GM21737 (cell line): ENCODE results near the gene COL6A1.

Experiments
- ATAC-seq: cut with Tn5 transposase; IDR thresholded peaks from one replicate; pipeline ENCODE4 v1.9.1; 2021; ENCODE audit warnings: mild to moderate bottlenecking, moderate library complexity; ENCODE audit not compliant: unreplicated experiment

Gene COL6A1

DNA sequence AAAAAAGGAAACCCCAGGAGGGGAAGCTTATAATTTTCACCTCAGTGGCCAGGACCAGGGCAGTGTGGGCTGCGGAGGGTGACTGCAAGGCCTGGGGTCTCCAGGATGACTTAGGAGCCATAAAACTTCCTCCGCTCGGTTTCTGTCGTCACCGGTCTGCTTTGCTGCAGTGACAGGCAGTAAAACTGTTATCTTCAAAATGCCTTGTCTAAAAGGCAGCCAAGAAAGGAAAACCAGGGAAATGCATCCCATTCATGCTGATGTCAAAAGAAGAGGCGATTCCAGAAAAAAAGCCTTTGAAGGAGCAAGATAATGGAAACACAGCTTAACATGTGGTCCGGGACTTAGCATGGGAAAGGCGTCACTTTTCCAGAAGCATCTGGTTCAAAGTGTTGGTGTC is 42.0 kb downstream of the COL6A1 start:
- ATAC-seq, result no peak

DNA sequence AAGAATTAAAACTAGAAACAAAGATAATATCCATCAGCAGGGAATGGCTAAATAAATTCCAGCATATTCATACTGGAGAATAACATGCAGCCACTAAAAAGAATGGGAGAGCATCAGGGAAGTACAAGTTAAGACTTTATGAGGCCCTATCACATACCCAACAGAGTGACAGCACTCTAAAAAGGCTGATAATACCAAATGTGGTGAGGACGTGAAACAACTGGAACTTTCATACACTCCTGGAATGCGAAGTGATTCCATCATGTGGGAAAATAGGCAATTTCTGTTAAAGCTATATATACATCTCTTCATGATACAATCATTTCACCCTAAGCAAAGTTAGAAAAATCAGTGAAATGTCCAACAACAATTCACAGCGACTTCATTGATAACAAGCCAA is 42.6 kb downstream of the COL6A1 start:
- no peak for ATAC-seq

DNA sequence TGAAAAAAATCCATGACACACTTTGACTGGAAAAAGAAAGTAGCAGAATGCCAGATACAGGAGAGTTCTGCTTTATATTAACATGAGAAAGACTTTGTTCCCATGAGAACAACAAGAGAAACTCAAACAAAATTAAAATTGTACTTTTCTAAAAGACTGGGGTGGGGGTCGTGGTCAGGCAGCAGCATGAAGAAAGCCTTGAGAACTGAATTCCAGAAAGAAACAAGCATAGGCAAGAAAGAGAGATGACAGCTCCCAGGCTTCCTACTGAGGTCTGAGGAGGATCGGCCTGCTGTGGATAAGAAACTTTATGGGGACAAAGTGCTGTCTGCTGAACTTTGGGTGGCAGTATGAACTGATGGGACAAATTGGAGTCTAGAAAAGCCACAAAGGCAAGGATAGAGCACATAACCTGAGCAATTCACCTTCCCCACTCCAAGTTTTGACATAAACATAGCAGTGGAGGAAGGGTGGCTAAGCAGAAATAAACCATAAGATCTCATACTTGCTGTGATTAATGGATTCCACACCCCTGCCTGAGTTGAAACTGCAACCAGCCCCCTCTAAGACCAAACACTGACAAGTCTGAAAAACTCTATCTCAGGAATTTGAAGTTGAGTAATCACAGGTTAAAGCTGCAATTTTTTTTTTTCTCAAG is 43.7 kb downstream of the COL6A1 start:
- no peak for ATAC-seq

DNA sequence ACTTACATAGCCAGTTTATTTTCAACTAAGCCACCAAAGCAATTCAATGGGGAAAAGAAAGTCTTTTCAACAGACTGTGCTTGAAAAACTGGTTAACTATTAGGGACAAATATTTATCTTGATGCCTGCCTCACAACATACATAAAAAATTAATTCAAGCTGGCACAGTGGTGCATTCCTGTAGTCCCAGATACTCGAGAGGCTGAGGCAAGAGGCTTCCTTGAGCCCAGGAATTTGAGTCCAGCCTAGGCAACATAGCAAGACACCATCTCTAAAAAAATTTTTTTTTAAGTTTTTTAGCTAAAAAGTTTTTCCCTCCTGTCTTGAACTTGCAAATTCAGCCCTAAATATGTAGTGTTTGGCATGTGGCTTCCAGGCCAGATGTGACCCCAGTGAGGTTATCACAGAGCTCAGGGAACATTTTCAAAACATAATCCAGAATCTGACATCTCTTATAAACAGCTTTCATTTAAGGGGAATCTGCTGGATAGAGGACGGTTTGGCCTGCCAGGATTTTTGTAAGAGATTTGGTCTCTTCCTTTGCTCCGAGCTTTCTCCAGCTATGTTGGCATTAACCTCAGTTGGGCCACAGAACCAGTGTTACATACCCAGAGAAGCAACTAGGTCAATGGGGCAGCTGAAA is 46.4 kb downstream of the COL6A1 start:
- no peak for ATAC-seq

DNA sequence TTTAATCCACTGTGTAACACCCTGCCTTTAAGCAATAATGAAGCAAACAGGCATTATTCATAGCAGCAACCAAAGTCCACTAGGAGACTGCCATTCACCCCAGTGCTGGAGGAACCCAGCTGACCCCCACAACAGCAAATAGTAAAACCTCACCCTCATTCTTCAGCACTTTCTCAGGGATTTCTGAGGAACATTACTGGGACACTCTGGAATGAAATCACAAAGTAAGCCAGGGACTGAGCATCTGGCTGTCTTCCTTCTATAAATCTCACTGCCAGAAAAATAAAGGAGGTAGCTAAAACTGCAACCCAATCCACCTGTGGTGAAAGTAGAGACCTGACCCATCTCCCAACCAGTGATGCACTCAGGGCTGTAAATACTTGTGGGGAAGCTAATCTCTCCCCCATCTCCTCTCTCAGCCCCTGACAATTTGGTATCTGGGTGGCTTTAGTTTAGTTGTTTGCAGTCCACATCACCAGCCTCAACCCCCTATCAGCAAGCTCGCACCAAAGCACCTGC is 47.1 kb downstream of the COL6A1 start:
- no peak for ATAC-seq

DNA sequence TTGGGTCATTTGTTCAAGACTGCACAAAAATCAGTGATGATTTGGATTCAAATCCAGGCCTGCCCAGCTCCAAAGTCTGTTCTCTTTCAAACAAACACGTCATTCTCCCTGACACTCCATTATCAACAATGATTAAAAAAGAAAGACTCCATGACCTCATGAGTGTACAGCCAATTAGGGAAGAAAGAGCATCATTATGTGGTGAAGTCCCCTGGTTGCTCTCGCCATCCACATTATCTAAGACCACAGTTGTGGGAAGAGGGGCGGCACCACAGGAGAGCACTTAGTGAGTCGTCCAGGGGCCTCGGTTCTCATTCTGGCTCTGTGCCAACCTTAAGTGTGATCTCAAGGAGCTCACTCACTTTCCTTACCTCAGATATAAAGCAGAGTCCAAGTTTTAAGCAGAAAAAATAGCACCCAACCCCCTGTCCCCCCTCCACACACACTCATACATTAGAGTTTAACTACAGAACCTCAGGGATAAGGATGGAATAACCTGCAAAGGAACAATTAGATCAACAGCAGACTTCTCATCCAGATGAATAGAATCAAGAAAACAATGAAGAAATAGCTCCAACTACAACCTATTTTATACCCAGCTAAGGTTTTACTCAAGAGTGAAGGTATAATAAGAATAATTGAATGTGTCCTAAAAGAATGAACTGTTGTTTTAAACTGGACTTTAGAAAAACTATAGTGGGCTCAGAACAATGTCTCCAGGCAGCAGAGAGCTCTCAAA is 47.8 kb downstream of the COL6A1 start:
- no peak for ATAC-seq

DNA sequence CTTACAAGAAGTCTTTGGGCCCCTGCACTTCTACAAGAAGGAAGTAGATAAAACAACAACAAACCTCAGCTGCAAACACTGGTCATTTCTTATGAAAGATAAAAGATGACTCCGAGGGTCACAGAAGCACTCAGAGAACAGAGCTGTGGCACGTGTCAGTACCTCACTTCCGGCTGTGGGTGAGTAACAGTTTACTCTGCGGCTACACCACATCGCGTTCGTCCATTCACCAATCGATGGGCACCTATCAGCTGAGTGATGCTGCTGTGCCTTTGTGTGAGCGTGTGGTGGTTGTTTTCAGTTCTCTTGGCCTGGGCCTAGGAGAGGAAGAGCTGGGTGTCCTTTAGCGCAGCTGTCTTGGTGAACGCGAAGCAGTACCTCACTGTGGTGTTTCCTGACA is 49.9 kb downstream of the COL6A1 start:
- no peak for ATAC-seq

DNA sequence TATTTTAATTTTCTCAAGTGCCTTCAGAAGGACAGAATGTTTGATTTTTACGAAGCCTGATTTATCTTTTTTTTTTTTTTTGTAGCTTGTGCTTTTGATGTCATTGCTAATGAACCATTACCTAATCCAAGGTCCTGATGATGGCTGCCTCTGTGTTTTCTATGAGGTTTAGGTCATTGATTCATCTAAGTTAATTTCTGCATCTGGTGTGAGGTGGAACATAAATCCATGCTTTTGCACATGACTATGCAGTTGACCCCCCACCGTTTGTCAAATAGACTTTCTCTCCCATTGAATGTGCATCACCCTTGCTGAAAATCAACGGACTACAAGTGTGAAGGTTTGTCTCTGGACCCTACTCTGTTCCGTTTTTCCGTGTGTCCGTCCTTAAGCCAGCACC is 50.5 kb downstream of the COL6A1 start:
- no peak for ATAC-seq

DNA sequence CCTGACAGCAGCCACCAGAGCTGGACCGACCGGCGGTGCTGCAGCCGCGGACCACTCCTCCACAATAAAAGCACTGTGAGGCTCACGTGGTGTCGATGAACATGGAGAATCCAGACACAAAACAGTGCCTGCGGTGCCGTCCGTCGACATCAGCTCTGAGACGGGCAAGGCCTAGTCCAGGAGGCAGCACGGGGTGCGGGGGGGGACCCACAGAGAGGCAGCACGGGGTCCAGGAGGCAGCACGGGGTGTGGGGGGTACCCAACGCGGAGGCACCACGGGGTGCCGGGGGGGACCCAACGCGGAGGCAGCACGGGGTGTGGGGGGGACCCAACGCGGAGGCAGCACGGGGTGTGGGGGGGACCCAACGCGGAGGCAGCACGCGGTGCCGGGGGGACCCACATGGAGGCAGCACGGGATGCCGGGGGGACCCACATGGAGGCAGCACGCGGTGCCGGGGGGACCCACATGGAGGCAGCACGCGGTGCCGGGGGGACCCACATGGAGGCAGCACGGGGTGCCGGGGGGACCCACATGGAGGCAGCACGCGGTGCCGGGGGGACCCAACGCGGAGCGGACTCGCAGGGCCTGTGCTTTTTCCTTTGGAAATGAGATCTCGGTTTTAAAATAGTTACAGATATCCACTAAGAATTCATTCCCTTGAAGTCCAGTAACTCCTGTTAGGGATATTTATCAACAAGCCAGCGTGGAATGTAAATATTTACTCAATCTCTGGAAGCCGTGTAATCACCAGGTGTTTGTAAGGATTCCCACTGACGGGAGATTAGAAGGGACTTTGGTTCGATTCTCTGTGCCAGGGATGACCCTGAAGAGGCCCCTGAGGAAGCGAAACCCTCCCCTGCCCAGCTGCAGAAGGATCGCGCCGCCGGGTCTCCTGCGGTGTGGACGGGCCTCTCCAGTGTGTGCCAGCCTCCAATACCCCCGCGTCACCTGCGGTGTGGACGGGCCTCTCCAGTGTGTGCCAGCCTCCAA is 52.1 kb downstream of the COL6A1 start:
- no peak for ATAC-seq

DNA sequence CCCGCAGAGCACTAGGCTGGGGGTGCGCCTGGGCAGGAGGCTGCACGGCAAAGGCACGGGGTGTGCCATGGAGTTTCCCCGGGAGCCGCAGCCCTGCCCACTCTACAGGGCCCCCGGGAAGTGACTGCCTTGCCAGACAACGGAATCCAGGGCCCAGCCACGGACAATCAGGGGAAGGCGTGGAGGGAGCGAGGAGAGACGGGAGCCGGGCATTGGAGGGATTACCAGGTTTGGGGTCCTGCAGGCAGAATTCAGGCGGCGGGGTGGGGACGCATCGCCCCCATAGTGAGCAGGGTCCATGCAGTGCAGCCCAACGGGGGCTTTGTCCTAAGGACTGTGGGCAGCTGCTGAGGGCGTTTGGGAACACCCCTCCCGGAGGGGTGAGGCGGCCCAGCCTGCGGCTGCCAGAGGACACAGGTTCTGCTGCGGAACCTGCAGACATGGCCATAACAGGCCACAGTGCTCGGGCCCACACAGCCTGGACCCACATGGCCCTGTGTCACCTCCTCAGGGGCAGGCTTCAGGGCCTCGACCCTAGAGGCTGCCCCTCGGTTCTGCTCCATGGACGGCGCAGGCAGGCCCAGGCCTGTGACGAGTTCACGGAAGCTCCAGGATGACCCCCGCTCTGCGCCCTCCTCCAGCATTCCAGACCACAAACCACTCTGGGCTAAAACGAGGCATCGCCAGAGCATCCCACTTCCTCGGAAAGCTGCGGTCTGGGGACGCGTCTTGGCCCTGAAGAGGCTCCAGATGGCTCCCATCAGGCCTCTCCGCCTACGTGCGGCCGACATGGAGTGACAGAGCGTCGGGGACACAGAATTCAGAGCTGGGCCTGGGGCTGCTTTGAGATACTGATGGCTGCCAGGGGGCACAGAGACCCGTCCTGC is 54.5 kb downstream of the COL6A1 start:
- no peak for ATAC-seq

DNA sequence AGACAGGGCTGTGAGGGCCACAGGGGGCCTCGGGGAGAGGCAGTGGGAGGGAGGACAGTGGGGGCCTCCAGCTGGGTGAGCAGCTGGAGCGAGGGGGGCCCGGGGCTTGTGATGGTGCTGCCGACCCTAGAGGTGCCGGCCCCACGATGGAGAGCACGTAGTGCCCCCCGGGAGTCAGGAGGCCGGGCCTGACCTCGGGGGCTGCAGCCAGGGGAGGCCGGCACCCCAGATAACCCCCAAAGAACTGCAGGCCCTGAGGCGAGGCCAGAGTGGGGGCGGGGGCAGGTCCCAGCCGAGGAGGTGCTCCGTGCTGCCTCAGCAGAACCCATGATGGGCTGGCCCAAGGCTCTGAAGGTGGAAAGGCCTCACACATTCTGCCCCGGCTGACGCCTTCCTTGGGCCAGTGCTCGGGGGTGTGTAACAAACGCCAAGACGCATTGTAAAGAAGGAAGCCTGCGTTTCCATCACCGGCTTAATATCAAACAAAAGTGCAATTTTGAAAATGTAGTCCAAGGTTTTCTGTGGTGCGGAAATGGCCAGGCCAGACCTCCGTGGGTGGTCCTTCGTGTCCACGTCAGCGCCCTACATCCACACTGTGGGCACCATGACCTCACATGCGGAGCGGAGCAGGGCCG is 55.2 kb downstream of the COL6A1 start:
- no peak for ATAC-seq

DNA sequence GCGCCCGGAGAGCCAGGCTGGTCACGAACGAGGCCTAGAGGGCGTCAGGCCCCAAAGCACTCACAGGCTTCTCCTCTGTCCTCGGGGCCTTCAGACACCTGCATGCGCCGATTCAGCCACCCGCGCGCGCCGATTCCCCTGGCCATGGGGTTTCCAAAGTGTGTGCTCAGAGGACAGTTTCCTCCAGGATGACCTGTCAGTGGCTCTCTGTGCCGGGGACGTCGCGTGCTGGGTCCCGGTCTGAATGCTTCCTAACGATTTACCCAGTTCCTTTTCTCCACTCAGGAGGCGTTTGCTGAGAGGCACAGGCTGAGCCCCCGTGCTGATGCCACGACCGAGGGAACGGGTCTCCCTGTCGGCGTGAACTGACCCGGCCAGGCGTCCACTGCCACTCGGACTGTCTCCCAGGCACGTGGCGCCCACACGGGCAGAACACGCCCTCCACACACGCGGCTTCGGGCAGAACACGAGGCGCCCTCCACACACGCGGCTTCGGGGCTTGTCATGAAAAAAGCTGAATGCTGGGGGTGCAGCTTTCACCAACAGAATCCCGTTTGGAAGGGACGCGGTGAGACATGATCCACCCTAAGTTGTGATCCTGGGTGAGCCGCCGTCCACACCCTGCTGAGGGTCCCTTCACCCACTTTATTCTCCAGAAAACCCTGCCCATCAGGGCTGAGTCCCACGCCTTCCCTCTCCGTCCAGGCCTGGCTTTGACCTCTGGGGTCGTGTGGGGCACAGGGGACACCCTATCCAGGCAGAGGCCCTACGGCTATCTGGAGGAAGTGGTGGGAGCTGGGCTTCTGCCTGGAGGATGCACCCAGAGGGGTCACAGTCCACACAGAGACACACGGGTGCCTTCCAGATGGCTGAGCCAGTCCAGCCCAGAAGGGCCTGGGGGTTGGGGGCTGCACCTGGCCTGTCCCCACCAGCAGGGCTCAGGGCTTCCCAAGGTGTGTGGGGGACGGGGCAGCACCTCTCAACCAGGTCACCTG is 56.1 kb downstream of the COL6A1 start:
- no peak for ATAC-seq

DNA sequence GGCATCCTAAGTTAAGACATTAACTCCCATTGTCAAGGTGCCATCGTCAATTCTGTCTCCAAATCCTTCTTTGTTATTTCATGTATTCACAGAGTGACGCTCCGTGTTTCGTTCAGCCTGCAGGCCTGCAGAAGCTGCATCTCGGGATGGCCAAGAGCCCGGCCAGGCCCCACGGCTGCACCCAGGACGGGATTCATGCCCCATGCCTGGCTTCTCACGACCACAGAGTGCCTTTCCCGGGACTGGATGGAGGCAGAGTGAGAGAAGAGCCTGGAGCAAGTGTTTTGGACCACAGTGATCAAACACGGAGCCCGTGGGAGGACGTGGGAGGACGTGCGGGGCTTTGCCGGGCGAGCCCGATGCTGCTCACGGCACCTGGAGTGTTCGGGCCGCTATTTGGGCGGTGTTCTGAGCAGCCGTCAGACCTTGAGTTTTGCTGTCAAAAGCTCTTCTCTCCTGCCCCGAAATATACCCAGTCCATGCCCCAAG is 56.8 kb downstream of the COL6A1 start:
- no peak for ATAC-seq

DNA sequence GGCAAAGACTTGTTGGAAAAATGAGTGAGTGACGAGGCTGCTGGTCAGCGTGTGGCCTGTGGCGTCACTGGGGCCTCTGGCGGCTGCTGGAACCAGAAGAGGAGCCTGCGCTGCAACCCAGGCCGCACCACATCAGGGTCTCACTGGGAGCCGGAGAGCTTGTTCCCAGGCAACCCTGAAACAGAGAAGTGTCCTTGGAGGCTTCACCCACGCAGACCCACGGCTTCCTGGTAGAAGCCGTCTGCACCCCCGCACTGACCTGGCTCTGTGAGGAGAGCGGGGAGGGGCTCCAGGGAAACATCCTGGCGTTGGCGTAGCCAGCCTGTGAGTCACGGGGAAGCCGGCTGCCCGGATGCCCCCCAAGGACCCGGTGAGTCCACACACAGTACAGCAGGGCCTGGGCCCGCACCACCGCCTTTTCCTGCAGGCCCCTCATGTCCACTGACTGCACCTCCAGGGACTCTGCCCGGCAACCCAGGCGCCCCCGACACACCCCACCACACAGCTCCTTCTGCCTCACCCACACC is 57.4 kb downstream of the COL6A1 start:
- ATAC-seq, result no peak

DNA sequence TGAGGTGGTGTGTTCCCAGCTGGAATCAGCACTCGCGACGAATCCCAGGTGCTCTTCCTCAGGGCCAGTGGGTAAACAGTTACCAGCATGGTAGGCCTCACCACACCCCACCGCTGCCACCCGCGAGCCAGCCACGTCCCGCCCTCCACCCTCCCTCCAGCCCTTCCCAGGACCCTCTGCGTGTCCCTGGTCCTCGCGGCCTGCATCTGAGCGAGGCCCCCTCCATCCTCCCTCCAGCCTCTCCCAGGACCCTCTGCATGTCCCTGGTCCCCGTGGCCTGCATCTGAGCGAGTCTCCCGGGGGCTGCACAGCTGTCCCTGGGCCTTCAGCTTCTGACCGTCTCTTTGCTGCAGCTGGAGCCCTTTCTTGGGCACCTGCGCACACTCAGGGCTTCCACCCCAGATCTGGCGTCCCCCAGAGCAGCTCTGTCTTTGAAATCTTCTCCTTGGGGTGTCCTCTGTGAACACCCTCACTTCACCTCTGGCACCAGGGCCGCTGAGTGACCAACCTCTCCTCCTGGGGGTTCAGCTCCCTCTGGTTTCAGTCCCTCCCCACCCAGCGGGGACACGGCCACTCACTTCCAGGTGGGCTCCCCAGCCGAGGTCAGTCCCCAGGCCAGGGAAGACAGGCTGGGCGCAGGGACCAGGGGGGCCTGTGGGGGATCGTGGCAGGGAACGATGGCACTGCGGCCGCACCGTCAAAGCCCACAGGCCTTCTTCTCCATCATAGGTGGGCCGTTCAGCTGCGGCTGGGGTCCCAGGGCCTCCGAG is 58.5 kb downstream of the COL6A1 start:
- no peak for ATAC-seq

DNA sequence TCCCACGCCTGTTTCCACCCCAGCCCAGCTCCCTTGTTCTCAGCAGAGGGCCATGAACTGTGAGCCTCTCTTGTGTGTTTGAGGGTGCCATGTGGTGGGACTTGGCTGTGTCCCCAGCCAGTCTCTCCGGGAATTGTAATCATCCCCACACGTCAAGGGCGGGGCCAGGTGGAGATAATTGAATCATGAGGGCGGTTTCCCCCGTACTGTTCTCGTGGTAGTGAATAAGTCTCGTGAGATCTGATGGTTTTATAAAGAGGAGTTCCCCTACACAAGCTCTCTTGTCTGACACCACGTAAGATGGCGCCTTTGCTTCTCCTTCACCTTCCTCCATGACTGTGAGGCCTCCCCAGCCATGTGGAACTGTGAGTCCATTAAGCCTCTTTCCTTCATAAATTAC is 59.1 kb downstream of the COL6A1 start:
- ATAC-seq, result no peak

DNA sequence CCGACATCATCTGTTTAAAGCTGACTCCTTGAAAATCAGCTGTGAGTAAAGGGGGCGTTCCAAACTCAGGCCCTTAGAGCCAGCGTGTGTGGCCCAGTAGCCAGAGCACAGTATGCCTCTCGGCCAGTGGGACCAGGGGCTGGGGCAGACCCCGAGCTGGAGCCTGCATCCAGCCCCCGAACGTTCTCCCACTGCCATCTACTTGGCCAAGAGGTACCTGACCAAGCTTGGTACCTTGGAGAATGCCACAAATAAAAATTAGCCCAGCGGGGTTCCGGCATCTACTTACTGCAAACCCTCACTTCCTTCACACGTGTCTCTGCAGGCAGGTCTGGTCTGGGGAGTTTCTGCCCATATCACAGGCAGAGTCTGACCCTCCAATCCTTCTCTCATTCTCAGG is 59.6 kb downstream of the COL6A1 start:
- no peak for ATAC-seq
